Gastrocnemius medialis (tissue), 4 donors: ENCODE data around the gene TLK2.

ENCODE experiments used
- CTCF ChIP-seq, 5 experiments: fragments of 450-650 bp in 3 of 5; fragments of 200-600 bp in 2 of 5; sonication (generic) in 2 of 5; IDR thresholded peaks in 4 of 5; conservative IDR thresholded peaks in 1 of 5; 1 replicate in 4 of 5; 2 replicates in 1 of 5; pipeline ENCODE4 v1.5.1; 2016 to 2019; ENCODE audit warnings: antibody characterized with exemption in 5 of 5, mild to moderate bottlenecking in 3 of 5, moderate library complexity in 3 of 5
- POLR2A ChIP-seq, 2 donors: fragments of 450-650 bp; IDR thresholded peaks; one replicate each; pipeline ENCODE4 v1.6.1; 2017; ENCODE audit warnings: antibody characterized with exemption in 2 of 2, mild to moderate bottlenecking in 2 of 2, moderate library complexity in 2 of 2

GRCh38 chr17:62619417-62620155 lies 141.0 kb downstream of the TLK2 start:
- TF ChIP-seq CTCF (IDR thresholded peaks at IDR 0.05 in 4 of 5, conservative IDR thresholded peaks at IDR 0.05 in 1 of 5), result no peak
- no peak for TF ChIP-seq POLR2A (IDR thresholded peaks at IDR 0.05)
